AG04450 (cell line): Measurements from ENCODE around the gene ADIPOR1. TPM values are rescaled to one million over a fixed set of nuclear protein-coding genes. Genes with fewer than 3 reads are reported as not detected.
A peak's percentile ranks its signal among the peaks of the same experiment; 100 is the strongest.

Experiments
- CTCF ChIA-PET: fragments of 300-600, 350-600 bp; formaldehyde crosslinking; extraction: SDS; loops from one replicate; lab custom pipeline; 2022; ENCODE audit warnings: antibody characterized with exemption, inconsistent platforms; lab: Charles Lee
- POLR2A ChIA-PET: fragments of 350-600 bp; formaldehyde crosslinking; extraction: SDS; loops from one replicate; lab custom pipeline; 2021; ENCODE audit warnings: antibody characterized with exemption, inconsistent platforms; lab: Yijun Ruan, JAX
- DNase-seq: peaks from one replicate; pipeline ENCODE4 v3.0.0-alpha.2; 2011; ENCODE audit warnings: low read depth, low spot score
- H3K27ac ChIP-seq: one replicate; pipeline ENCODE4 v1.5.1; 2012; ENCODE audit warnings: low read depth, low read length, control low read depth
- H3K27me3 ChIP-seq: one replicate; pipeline ENCODE4 v1.6.0; 2012; ENCODE audit warnings: low read length; ENCODE audit not compliant: control insufficient read depth, insufficient read depth
- H3K4me3 ChIP-seq: 2 replicates; pipeline ENCODE4 v1.5.1; 2011; ENCODE audit warnings: mild to moderate bottlenecking, low read depth, low read length, control low read depth
- H3K9me3 ChIP-seq: 2 replicates; pipeline ENCODE4 v1.5.1; 2012; ENCODE audit warnings: low read length; ENCODE audit not compliant: control insufficient read depth, insufficient read depth
- CTCF ChIP-seq: IDR thresholded peaks from 2 replicates; pipeline ENCODE4 v1.5.1; 2011; ENCODE audit warnings: low read depth, low read length, control low read depth, inconsistent platforms
- polyA plus RNA-seq: library from polyadenylated mRNA; depleted of rRNA; stranded (reverse); fragments of >200 nt; gene quantifications from 2 replicates; pipeline ENCODE4 v1.2.3, GENCODE V29; 2011

Gene ADIPOR1
- polyA plus RNA-seq, 1 experiment, result 124 TPM

- Histone ChIP-seq H3K9me3 (no peaks in the 10 kb centered on the region), H3K27me3 (peaks cover 12% of the 10 kb centered on the region), H3K4me3 (no peak overlapping the region), H3K27ac (no peak overlapping the region)
- no peak for DNase-seq
- ChIA-PET CTCF (interaction anchor here (2.4 kb wide), 1 partner anchor 27 kb away, joined by 11 read pairs; no protein-coding TSS in a partner anchor), POLR2A (no interaction called here)
- TF ChIP-seq CTCF, result no peak
Measured at GRCh38 chr1:202972046-202972445, 13.9 kb upstream of the ADIPOR1 start.

- POLR2A ChIA-PET, result no interaction called here
- no peak overlapping the region for H3K4me3 ChIP-seq
- H3K27me3 ChIP-seq, result no peaks in the 10 kb centered on the region
- DNase-seq, result no peak
- CTCF ChIA-PET, result interaction anchor here (0.6 to 1.7 kb wide), 3 partner anchors 13 to 41 kb away, joined by 4 read pairs; no protein-coding TSS in a partner anchor
- H3K27ac ChIP-seq, result no peak overlapping the region
- TF ChIP-seq CTCF, result peak; percentile 81
- H3K9me3 ChIP-seq, result no peaks in the 10 kb centered on the region; the same call in 1 of the 2 replicates
Measured at GRCh38 chr1:202968895-202969295, 10.8 kb upstream of the ADIPOR1 start.

GRCh38 chr1:202968351-202968750 is 10.2 kb upstream of the ADIPOR1 start:
- ChIA-PET POLR2A (no interaction called here), CTCF (interaction anchor here (0.6 to 1.7 kb wide), 5 partner anchors 14 to 40 kb away, joined by 3 to 4 read pairs (median 4); no protein-coding TSS in a partner anchor)
- Histone ChIP-seq H3K27me3 (no peaks in the 10 kb centered on the region), H3K4me3 (no peak overlapping the region), H3K27ac (no peak overlapping the region), H3K9me3 (no peaks in the 10 kb centered on the region; the same call in 1 of the 2 replicates)
- no peak for TF ChIP-seq CTCF
- no peak for DNase-seq

- Histone ChIP-seq H3K27me3 (no peaks in the 10 kb centered on the region), H3K4me3 (peak overlapping the region; percentile 63), H3K27ac (no peak overlapping the region), H3K9me3 (no peaks in the 10 kb centered on the region; the same call in 1 of the 2 replicates)
- ChIA-PET POLR2A (no interaction called here), CTCF (interaction anchor here (0.8 to 1.7 kb wide), 4 partner anchors 14 to 27 kb away, joined by 3 to 4 read pairs (median 4); no protein-coding TSS in a partner anchor)
- DNase-seq, result no peak
- no peak for TF ChIP-seq CTCF
Measured at GRCh38 chr1:202967684-202968281, 9.7 kb upstream of the ADIPOR1 start.
